BLaER1 (cell line): ENCODE measurements around the gene C1RL.

Experiments used
- H3K27ac ChIP-seq: shearing (Covaris generic); formaldehyde crosslinking; 2 replicates; pipeline ENCODE4 v1.8.1; 2022
- H3K27me3 ChIP-seq: shearing (Covaris generic); formaldehyde crosslinking; 2 replicates; pipeline ENCODE4 v1.8.1; 2022
- H3K36me3 ChIP-seq: shearing (Covaris generic); formaldehyde crosslinking; 2 replicates; pipeline ENCODE4 v1.8.1; 2022
- H3K4me1 ChIP-seq: shearing (Covaris generic); formaldehyde crosslinking; 2 replicates; pipeline ENCODE4 v1.8.1; 2022
- H3K4me2 ChIP-seq: shearing (Covaris generic); formaldehyde crosslinking; 2 replicates; pipeline ENCODE4 v1.8.1; 2022
- H3K4me3 ChIP-seq: shearing (Covaris generic); formaldehyde crosslinking; 2 replicates; pipeline ENCODE4 v1.8.1; 2022
- H3K9ac ChIP-seq: shearing (Covaris generic); formaldehyde crosslinking; 2 replicates; pipeline ENCODE4 v1.8.1; 2022
- H3K9me3 ChIP-seq: shearing (Covaris generic); formaldehyde crosslinking; 2 replicates; pipeline ENCODE4 v1.8.1; 2022
- H4K20me1 ChIP-seq: shearing (Covaris generic); formaldehyde crosslinking; 2 replicates; pipeline ENCODE4 v1.8.1; 2022
- Cebpa-rat ChIP-seq: shearing (Covaris generic); IDR thresholded peaks from 2 replicates; pipeline ENCODE4 v1.8.1; 2022

The C1RL gene

DNA sequence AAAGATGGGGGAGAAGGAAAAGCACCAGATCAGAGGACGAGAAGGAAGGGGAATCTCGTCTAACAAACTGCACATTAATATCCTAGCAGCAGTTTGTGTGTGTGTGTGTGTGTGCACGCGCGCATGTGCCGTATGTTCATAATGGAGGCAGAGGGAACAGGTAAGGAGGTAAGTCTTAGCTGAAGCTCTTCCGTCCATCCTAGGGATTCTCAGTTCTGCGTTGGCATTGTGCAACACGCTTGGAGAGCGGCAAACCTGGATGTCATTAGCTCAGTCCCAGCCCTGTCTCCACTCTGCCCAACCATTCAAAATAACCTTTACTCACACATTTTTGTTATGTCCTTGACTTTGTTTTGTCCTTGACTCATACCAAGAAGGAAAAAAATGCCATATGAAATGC is 15.1 kb downstream of the C1RL start:
- peaks cover 26% of the 10 kb centered on the region for H3K4me1 ChIP-seq
- H3K27me3 ChIP-seq: no peaks in the 10 kb centered on the region
- no peak overlapping the region for H3K27ac ChIP-seq
- no peaks in the 10 kb centered on the region for H4K20me1 ChIP-seq
- H3K4me3 ChIP-seq: no peak overlapping the region
- TF ChIP-seq Cebpa-rat: no peak
- H3K9ac ChIP-seq: no peak overlapping the region
- H3K4me2 ChIP-seq: no peak overlapping the region
- H3K36me3 ChIP-seq: no peaks in the 10 kb centered on the region
- H3K9me3 ChIP-seq: no peaks in the 10 kb centered on the region

DNA sequence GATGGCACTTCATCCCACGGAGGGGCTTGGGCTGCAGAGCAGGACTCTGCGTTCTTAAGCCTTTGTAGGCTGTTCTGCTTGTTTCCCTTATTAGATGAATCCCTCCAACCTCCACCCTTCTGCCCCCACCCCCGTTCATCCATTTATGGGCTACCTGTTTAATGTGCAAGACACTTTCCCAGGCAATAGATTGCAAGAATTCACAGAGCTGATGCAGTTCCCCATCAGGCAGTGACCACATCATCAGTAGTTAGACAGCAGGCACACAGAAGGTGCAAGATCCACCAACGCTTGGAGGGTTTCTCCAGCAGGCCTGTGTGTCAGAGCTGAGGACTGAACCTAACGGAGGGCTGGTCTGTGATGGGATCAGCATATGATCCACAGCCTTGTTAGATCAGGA is 15.5 kb downstream of the C1RL start:
- peaks cover 26% of the 10 kb centered on the region for H3K4me1 ChIP-seq
- H3K27ac ChIP-seq: no peak overlapping the region
- H3K36me3 ChIP-seq: no peaks in the 10 kb centered on the region
- no peak for TF ChIP-seq Cebpa-rat
- no peak overlapping the region for H3K9ac ChIP-seq
- no peak overlapping the region for H3K4me2 ChIP-seq
- H3K9me3 ChIP-seq: no peaks in the 10 kb centered on the region
- no peaks in the 10 kb centered on the region for H4K20me1 ChIP-seq
- no peak overlapping the region for H3K4me3 ChIP-seq
- H3K27me3 ChIP-seq: no peaks in the 10 kb centered on the region

DNA sequence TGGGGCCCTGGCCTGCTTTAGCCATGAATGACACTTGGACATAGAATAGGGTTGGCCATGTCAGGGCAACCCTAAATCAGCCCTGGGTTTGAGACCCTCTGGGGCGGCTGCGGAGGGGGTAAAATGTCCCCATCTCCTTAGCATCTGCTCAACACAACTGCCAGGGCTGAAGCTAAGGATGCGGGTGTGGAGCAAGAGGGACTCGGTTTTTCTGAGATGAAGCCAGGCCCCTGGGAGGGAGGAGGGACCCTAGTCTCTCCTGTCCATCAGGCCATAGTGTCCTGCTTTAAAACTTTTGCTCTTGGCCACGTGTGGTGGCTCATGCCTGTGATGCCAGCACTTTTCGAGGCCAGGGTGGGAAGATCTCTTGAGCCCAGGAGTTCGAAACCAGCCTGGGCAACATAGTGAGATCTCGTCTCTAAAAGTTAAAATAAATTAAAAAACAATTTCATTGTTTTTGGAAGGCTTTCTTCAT is 16.0 kb downstream of the C1RL start:
- Histone ChIP-seq H3K36me3 (no peaks in the 10 kb centered on the region), H3K27ac (no peak overlapping the region), H3K27me3 (no peaks in the 10 kb centered on the region), H3K4me2 (no peak overlapping the region), H3K9me3 (no peaks in the 10 kb centered on the region), H3K4me3 (no peak overlapping the region), H4K20me1 (no peaks in the 10 kb centered on the region), H3K4me1 (peaks cover 26% of the 10 kb centered on the region), H3K9ac (peak overlapping the region; percentile 16; the same call in 1 of the 2 replicates)
- TF ChIP-seq Cebpa-rat: no peak

DNA sequence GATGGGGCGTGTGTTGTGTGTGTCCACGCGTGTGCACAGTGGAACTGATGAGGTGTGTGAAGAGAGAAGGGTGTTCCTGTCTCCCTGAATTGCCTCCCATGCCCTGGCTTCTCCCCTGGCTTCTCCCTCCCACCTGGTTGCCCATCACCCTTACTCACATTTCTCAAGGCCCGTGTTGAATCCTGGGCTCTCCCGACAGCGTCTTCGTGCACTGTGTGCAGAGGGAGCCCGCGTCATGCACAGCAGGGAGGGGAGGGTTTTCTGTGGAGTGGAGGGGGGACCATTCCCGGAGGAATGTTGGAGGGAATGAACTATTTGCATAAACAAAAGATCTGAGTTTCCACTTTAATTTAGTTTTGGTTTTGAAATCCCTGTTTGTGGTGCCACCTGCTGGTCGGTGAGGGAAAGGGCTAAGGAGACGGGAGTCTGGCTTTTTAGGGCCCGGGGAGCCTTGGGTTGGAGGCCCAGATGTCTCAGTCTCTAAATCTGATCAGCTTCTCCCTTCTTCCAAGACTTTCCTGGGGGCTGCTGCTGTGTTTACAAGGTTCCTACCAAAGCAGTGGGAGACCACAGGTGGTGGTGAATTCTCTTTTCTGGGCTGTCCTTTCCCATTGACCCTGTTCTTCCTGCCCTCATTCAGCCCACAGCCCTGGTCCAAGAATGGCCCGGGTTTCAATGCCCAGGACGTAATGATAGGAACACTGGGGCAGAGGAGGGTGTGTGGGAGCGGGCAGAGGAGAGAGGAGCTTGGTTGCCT is 16.6 kb downstream of the C1RL start, which contains the start of gene C1R:
Gene C1R (minus strand): TSS at position 217 of the 757 bp plus-strand sequence. CDS start 57 bp downstream, at position 160.
- H4K20me1 ChIP-seq: no peaks in the 10 kb centered on the region
- H3K4me1 ChIP-seq: peaks cover 26% of the 10 kb centered on the region
- no peaks in the 10 kb centered on the region for H3K27me3 ChIP-seq
- peak within 1 kb of the TSS; percentile 16; the same call in 1 of the 2 replicates for H3K9ac ChIP-seq
- no peaks in the 10 kb centered on the region for H3K9me3 ChIP-seq
- H3K4me3 ChIP-seq: 0 out of 2 replicates have a peak within 1 kb of the TSS, but pooled peaks have one; percentile 25
- H3K27ac ChIP-seq: peak within 1 kb of the TSS; percentile 30; the same call in 1 of the 2 replicates
- H3K36me3 ChIP-seq: no peaks in the 10 kb centered on the region
- H3K4me2 ChIP-seq: peak within 1 kb of the TSS; percentile 75
- no peak for TF ChIP-seq Cebpa-rat

DNA sequence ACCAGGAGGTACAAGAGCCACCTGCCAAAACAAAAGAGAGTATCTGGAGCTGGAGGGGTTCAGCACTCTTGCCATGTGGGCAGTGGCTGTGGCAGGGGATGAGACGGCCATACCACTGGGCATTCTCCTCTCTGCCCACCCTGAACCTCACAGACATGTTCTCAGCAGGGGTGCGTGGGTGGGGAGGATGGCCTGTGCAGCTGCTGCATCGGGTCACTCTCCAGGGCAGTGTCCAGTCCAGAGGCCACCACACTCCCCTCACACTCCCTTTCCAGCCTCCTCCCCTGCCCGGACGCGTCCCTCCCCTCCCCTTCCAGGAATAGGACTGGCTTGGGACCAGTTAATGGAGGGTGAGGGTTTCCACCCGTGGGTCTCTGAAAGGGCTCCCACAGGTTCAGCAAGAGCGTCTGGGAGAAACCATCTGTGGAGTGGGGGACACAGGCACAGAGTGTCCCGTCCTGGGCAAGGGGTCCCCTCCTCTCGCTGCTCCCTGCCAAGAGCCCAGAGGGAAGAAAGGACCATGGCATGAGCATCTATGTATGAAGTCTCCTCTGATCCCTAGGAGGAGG is 17.3 kb downstream of the C1RL start:
- Histone ChIP-seq H3K4me2 (peak overlapping the region; percentile 75), H3K4me3 (0 out of 2 replicates have a peak overlapping the region, but pooled peaks have one; percentile 25), H3K9ac (no peak overlapping the region; the same call in 1 of the 2 replicates), H4K20me1 (no peaks in the 10 kb centered on the region), H3K36me3 (no peaks in the 10 kb centered on the region), H3K27ac (peak overlapping the region; percentile 30; the same call in 1 of the 2 replicates), H3K4me1 (peaks cover 26% of the 10 kb centered on the region), H3K27me3 (no peaks in the 10 kb centered on the region), H3K9me3 (no peaks in the 10 kb centered on the region)
- TF ChIP-seq Cebpa-rat: no peak

DNA sequence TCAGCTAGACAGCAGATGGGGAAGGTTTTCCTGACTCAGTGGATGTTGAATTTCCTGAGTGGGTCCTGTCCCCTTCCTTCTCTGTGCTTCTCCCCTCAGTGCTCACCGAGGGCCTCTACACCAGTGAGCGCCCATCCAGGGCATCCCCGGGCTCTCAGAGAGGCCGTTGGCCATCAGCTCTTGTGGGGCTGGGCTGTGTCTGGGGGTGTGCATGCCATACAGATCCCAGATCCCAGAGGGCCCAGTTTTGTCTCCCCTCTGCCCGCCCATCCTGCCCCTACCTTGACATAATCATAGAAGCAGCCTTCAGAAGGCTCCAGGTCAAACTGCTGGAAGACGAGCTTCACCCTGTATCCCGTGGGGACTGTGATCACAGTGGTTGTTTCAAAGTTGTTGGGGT is 17.8 kb downstream of the C1RL start:
- no peak for TF ChIP-seq Cebpa-rat
- Histone ChIP-seq H3K4me2 (peak overlapping the region; percentile 75), H3K9me3 (no peaks in the 10 kb centered on the region), H3K27me3 (no peaks in the 10 kb centered on the region), H3K36me3 (no peaks in the 10 kb centered on the region), H4K20me1 (no peaks in the 10 kb centered on the region), H3K4me3 (no peak overlapping the region), H3K9ac (no peak overlapping the region; the same call in 1 of the 2 replicates), H3K27ac (no peak overlapping the region; the same call in 1 of the 2 replicates), H3K4me1 (peaks cover 26% of the 10 kb centered on the region)

DNA sequence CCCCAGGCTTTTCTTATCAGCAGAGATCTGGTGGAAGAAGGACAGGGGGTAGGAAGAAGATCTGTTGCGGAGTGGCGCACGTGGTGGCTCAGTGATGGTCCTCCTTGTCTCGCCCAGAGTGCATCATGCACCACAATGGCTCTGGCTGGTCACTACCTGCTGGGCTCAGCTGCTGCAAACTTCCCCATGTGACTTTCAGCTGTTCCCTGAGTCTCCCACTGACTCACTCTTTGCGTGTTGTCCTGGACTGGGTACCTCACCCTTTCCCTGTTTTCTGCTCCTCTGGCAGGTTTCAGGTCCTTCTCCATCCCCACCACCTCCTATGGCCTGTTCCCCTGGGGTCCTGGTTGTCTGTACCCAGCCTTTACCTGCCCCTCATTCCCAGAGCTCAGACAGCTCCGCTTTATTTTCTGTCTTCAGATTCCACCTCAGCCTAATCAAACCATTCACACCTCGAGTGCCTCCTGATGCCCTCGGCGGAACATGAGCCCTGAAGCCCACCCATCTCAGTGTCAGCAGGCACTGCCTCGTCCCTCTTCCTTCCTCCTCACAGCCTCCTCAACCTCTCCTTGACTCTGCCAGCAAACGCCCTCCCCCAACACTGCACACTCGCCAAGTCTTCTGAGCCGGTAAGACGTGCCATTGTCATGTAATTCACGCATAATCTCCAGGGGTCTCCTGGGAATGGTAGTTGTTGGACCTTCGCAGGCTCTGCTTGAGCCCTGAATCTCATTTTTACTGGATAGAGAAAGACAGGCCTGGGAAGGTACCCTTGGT is 18.6 kb downstream of the C1RL start:
- peaks cover 26% of the 10 kb centered on the region for H3K4me1 ChIP-seq
- H3K27ac ChIP-seq: no peak overlapping the region; the same call in 1 of the 2 replicates
- H3K36me3 ChIP-seq: no peaks in the 10 kb centered on the region
- TF ChIP-seq Cebpa-rat: no peak
- H3K4me3 ChIP-seq: no peak overlapping the region
- H3K4me2 ChIP-seq: peak overlapping the region; percentile 75
- H4K20me1 ChIP-seq: no peaks in the 10 kb centered on the region
- H3K27me3 ChIP-seq: no peaks in the 10 kb centered on the region
- peaks cover 3% of the 10 kb centered on the region; the same call in 1 of the 2 replicates for H3K9me3 ChIP-seq
- H3K9ac ChIP-seq: no peak overlapping the region

DNA sequence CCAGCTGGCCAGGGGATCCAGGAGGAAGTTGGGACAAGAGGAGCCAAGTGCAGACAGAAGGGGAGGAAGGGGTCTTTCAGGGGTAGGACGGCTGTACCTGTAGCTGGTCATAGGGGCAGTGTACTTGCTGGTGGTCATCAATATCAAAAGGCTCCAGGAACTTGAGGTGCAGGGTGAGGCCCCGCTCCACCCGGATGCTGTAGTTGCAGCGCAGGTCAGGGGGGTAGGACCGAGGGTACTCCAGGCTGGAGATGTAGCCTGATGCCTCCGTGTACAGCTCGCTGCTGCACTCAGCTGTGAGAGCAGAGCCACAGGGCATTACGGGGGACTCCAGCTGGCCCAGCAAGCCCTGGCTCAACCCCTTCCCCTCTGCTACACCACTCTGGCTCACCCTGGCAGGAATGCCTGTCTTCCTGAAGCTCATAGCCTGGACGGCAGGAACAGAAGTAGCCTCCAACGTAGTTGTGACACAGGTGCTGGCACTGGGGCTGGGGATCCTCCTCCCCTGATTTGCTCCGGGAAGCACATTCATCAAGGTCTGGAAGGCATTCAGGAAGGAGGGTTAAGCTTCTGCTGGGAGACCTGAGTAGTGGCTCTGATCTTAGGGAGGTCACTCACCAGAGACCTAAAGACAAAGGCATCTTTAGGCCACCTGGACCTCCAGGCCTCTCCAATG is 19.7 kb downstream of the C1RL start:
- no peak overlapping the region for H3K4me2 ChIP-seq
- H3K36me3 ChIP-seq: no peaks in the 10 kb centered on the region
- no peak for TF ChIP-seq Cebpa-rat
- H3K9ac ChIP-seq: no peak overlapping the region
- no peaks in the 10 kb centered on the region for H4K20me1 ChIP-seq
- no peaks in the 10 kb centered on the region for H3K27me3 ChIP-seq
- no peak overlapping the region for H3K4me3 ChIP-seq
- H3K4me1 ChIP-seq: peaks cover 26% of the 10 kb centered on the region
- H3K27ac ChIP-seq: no peak overlapping the region
- peaks cover 13% of the 10 kb centered on the region for H3K9me3 ChIP-seq

DNA sequence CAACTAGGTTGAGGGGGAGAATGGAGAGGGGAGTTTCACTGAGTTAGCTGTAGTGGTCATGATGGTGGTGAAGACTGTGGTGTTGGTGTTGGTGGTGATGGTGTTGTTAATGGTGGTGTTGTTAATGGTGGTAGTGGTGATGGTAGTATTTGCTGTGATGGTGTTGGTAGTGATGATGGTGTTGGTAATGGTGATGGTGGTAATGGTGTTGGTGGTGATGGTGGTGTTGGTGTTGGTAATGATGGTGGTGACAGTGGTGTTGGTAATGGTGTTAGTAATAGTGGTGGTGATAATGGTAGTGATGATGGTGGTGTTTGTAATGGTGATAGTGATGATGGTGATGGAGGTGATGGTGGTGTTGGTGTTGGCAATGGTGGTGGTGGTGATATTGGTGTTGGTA is 25.9 kb downstream of the C1RL start:
- TF ChIP-seq Cebpa-rat: no peak
- Histone ChIP-seq H3K27me3 (no peaks in the 10 kb centered on the region), H3K4me1 (no peaks in the 10 kb centered on the region), H3K4me3 (no peak overlapping the region), H3K9me3 (peaks cover 18% of the 10 kb centered on the region), H3K9ac (no peak overlapping the region), H3K27ac (no peak overlapping the region), H3K4me2 (no peak overlapping the region), H4K20me1 (no peaks in the 10 kb centered on the region), H3K36me3 (no peaks in the 10 kb centered on the region)
